ENCODE measurements around the gene COL18A1.

COL18A1 gene

DNA sequence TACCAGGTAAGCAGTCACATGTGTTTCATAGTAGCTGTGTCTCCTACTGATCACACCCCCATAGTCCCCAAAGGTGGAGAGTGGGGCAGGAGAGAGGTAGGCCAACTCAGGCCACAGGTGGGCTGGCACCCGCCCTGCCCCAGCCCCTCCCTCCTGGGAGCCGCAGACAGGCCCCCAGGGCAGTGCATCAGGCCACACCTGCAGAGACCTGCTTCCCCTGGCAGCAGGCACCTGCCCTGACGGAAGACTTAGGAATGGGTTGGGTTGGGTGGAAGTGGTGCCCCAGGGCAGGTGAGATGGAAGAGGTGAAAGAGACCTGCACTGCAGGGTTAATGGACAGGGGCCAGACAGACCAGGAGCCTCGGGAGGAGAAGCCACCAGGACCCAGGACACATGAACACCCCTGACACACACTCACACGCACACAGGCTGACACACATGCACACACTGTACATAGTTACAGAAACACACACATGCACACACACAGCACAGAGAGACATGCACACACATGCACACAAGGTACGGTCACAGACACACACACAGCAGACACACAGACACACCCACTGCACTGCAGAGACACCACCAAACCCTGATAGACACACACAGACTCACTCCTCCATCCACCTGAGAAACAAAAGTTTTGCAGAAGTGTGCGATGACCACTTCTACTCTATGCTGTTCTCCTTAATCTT is 1.7 kb upstream of the COL18A1 start:
- TF ChIP-seq, protein P1, sequence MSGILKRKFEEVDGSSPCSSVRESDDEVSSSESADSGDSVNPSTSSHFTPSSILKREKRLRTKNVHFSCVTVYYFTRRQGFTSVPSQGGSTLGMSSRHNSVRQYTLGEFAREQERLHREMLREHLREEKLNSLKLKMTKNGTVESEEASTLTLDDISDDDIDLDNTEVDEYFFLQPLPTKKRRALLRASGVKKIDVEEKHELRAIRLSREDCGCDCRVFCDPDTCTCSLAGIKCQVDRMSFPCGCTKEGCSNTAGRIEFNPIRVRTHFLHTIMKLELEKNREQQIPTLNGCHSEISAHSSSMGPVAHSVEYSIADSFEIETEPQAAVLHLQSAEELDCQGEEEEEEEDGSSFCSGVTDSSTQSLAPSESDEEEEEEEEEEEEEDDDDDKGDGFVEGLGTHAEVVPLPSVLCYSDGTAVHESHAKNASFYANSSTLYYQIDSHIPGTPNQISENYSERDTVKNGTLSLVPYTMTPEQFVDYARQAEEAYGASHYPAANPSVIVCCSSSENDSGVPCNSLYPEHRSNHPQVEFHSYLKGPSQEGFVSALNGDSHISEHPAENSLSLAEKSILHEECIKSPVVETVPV (CRISPR knock-in tag; IDR thresholded peaks at IDR 0.05), result no peak
- TF ChIP-seq ISL1 (CRISPR knock-in tag; IDR thresholded peaks at IDR 0.05) (no peak), ZC3H10 (CRISPR knock-in tag; IDR thresholded peaks at IDR 0.05) (no peak), ZFP3 (CRISPR knock-in tag; IDR thresholded peaks at IDR 0.05) (no peak), RARB (CRISPR knock-in tag; IDR thresholded peaks at IDR 0.05) (no peak), PPARA (CRISPR knock-in tag; IDR thresholded peaks at IDR 0.05; ENCODE audit: borderline replicate concordance) (no peak), ZNF70 (CRISPR knock-in tag; IDR thresholded peaks at IDR 0.05) (no peak), CSDC2 (CRISPR knock-in tag; IDR thresholded peaks at IDR 0.05) (no peak), OSR1 (CRISPR knock-in tag; IDR thresholded peaks at IDR 0.05) (no peak), CREB5 (CRISPR knock-in tag; IDR thresholded peaks at IDR 0.05; ENCODE audit: low read depth) (no peak), BACH2 (CRISPR knock-in tag; IDR thresholded peaks at IDR 0.05; ENCODE audit: borderline replicate concordance) (no peak), GLIS3 (CRISPR knock-in tag; IDR thresholded peaks at IDR 0.05) (no peak), ZFP30 (CRISPR knock-in tag; IDR thresholded peaks at IDR 0.05) (no peak), PATZ1 (CRISPR knock-in tag; IDR thresholded peaks at IDR 0.05; ENCODE audit: borderline replicate concordance) (no peak), TCF4 (CRISPR knock-in tag; IDR thresholded peaks at IDR 0.05; ENCODE audit: borderline replicate concordance) (no peak), ZNF565 (CRISPR knock-in tag; conservative IDR thresholded peaks at IDR 0.05; ENCODE audit: low read depth) (no peak)
- ATAC-seq, result no peak

DNA sequence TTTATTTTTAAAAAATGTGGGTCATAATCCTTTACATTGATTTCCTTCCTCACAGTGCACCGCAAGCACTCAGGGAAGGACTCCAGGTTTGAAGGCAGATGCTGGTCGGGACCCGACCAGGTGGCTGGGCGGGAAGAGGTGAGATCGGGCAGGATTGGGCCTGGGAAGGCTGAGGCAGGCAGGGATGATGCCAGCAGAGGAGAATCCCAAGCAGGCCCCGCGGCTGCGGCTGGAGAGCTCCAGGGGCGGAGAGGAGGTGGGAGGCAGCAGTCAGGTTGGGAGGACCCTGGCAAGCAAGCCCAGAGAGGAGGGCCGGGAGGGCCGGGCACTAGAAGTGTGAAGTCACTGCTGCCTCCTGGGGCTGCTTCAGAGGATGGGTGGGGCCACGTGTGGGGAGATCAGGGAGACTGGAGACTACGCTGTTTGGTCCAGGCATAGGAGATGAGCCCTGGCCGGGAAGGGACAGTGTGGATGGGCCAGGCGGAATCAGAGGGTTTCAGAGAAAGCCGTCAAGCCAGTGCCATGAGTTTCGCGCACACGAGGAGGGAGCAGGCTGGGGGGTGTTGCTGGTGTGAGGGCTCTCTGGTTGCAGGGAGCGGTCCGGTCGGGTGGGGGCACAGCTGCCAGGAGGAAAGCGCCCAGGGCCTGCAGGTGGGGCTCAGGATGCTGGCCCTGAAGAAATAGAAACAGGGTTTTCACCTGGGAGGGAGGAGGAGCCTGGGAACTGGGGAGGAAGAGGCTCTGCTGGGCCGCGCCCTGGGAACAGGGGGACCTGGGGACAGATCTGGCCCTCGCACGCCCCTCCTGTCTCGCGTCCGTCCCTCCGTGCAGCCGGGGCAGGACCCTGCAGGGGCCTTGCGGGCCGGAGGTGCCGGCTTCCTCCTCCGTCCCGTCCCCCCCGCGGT is 888 bp upstream of the COL18A1 start:
- peak; percentile 19 for ATAC-seq
- no peak for TF ChIP-seq ZFP30 (CRISPR knock-in tag; IDR thresholded peaks at IDR 0.05)
- TF ChIP-seq, protein P1 (CRISPR knock-in tag; IDR thresholded peaks at IDR 0.05), result no peak

DNA sequence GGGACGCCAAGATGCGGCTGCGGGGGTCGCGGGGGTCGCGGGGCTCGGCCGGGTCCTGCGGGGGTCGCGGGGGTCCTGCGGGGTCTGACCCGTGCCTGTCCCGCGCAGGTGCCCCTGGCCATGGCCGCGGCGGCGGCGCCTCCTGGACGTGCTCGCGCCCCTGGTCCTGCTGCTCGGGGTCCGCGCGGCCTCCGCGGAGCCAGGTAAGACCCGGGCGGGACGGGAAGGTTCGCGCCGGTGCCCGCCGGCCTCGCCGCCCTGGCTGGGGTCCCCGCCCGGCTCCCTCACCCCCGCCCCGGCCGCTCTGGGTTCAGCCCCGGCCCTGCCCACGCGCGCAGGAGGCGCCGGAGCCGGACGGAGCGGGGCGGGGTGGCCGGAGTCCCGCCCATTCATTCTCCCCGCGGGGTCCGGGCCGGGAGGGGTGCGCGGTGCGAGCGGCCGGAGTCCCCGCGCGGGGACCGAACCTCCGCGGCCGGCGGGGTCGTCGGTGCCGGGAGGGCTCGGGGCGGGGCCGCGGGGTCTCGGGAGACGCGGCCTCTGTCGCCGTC is 380 bp downstream of the COL18A1 start:
- ATAC-seq, result peak; percentile 60
- TF ChIP-seq ZFP30 (CRISPR knock-in tag; IDR thresholded peaks at IDR 0.05), result no peak
- no peak for TF ChIP-seq TCF4 (CRISPR knock-in tag; IDR thresholded peaks at IDR 0.05; ENCODE audit: borderline replicate concordance)
- no peak for TF ChIP-seq ZNF8 (CRISPR knock-in tag; IDR thresholded peaks at IDR 0.05)
- TF ChIP-seq ZNF70 (CRISPR knock-in tag; IDR thresholded peaks at IDR 0.05), result no peak
- TF ChIP-seq, protein P1 (CRISPR knock-in tag; IDR thresholded peaks at IDR 0.05), result no peak
- TF ChIP-seq TOX (CRISPR knock-in tag; IDR thresholded peaks at IDR 0.05; ENCODE audit: borderline replicate concordance), result no peak
- TF ChIP-seq, protein P2, sequence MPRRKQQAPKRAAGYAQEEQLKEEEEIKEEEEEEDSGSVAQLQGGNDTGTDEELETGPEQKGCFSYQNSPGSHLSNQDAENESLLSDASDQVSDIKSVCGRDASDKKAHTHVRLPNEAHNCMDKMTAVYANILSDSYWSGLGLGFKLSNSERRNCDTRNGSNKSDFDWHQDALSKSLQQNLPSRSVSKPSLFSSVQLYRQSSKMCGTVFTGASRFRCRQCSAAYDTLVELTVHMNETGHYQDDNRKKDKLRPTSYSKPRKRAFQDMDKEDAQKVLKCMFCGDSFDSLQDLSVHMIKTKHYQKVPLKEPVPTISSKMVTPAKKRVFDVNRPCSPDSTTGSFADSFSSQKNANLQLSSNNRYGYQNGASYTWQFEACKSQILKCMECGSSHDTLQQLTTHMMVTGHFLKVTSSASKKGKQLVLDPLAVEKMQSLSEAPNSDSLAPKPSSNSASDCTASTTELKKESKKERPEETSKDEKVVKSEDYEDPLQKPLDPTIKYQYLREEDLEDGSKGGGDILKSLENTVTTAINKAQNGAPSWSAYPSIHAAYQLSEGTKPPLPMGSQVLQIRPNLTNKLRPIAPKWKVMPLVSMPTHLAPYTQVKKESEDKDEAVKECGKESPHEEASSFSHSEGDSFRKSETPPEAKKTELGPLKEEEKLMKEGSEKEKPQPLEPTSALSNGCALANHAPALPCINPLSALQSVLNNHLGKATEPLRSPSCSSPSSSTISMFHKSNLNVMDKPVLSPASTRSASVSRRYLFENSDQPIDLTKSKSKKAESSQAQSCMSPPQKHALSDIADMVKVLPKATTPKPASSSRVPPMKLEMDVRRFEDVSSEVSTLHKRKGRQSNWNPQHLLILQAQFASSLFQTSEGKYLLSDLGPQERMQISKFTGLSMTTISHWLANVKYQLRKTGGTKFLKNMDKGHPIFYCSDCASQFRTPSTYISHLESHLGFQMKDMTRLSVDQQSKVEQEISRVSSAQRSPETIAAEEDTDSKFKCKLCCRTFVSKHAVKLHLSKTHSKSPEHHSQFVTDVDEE (CRISPR knock-in tag; IDR thresholded peaks at IDR 0.05), result no peak
- TF ChIP-seq GLIS3 (CRISPR knock-in tag; IDR thresholded peaks at IDR 0.05), result no peak
- no peak for TF ChIP-seq PATZ1 (CRISPR knock-in tag; IDR thresholded peaks at IDR 0.05; ENCODE audit: borderline replicate concordance)
- TF ChIP-seq ZC3H10 (CRISPR knock-in tag; IDR thresholded peaks at IDR 0.05), result no peak
- no peak for TF ChIP-seq ESRRG (CRISPR knock-in tag; IDR thresholded peaks at IDR 0.05)
- TF ChIP-seq ZNF565 (CRISPR knock-in tag; conservative IDR thresholded peaks at IDR 0.05; ENCODE audit: low read depth), result no peak
